Stimulated activated CD8-positive, alpha-beta memory T cell treated with anti-CD3 and anti-CD28 coated beads, Interleukin-12 subunit alpha, Interleukin-12 subunit beta, amount 100 ng/mL, for 1 hour (primary cell): ENCODE results near the gene KLF6.
"Not testable (repeated sequence)": the region's sequence is repeated elsewhere in the genome, so short reads cannot be mapped to it uniquely, and the experiment has no call there.

Experiments used
- DNase-seq: peaks from one replicate; pipeline ENCODE4 v3.0.0-alpha.2; 2020; ENCODE audit warnings: low read depth

The KLF6 gene

GRCh38 chr10:3757250-3757637, 27.8 kb downstream of the KLF6 start:
- no peak for DNase-seq

- DNase-seq = no peak
Measured at GRCh38 chr10:3756360-3756740, 28.7 kb downstream of the KLF6 start.

- DNase-seq = no peak
Measured at GRCh38 chr10:3755440-3756359, 29.3 kb downstream of the KLF6 start.

- no peak for DNase-seq
Measured at GRCh38 chr10:3754727-3755439, 30.1 kb downstream of the KLF6 start.

GRCh38 chr10:3750854-3751253, 34.2 kb downstream of the KLF6 start:
- DNase-seq = no peak

GRCh38 chr10:3750006-3750816, 34.8 kb downstream of the KLF6 start:
- DNase-seq = no peak

GRCh38 chr10:3749600-3749999, 35.4 kb downstream of the KLF6 start:
- no peak for DNase-seq

GRCh38 chr10:3749011-3749410, 36.0 kb downstream of the KLF6 start:
- DNase-seq = no peak

GRCh38 chr10:3748484-3748883, 36.5 kb downstream of the KLF6 start:
- DNase-seq = no peak

GRCh38 chr10:3747984-3748383, 37.0 kb downstream of the KLF6 start:
- DNase-seq = no peak

- DNase-seq = no peak
Measured at GRCh38 chr10:3747248-3747960, 37.6 kb downstream of the KLF6 start.

GRCh38 chr10:3746634-3747033, 38.4 kb downstream of the KLF6 start:
- DNase-seq = no peak

GRCh38 chr10:3745521-3745920, 39.5 kb downstream of the KLF6 start:
- no peak for DNase-seq

GRCh38 chr10:3741688-3742461, 43.1 kb downstream of the KLF6 start:
- DNase-seq = no peak

GRCh38 chr10:3740157-3740871, 44.7 kb downstream of the KLF6 start:
- DNase-seq = no peak

- no peak for DNase-seq
Measured at GRCh38 chr10:3738855-3739350, 46.1 kb downstream of the KLF6 start.

GRCh38 chr10:3737864-3738263, 47.1 kb downstream of the KLF6 start:
- no peak for DNase-seq

GRCh38 chr10:3735175-3735574, 49.8 kb downstream of the KLF6 start:
- no peak for DNase-seq

GRCh38 chr10:3734111-3734510, 50.9 kb downstream of the KLF6 start:
- no peak for DNase-seq

GRCh38 chr10:3732183-3732582, 52.8 kb downstream of the KLF6 start:
- DNase-seq = not testable (repeated sequence)
